Left lung (tissue), 10 donors: ENCODE data around the gene CLDN24. TPM values are rescaled to one million over a fixed set of nuclear protein-coding genes. Genes with fewer than 3 reads are reported as not detected.

Experiments used
- ATAC-seq: fragments of 200-7000 bp; cut with Tn5 transposase; one replicate; pipeline ENCODE4 v1.9.1; 2020; ENCODE audit warnings: moderate library complexity
- DNase-seq, 4 donors: peaks; one replicate each; pipeline ENCODE4 v3.0.0-alpha.2; 2013 to 2020
- H3K27ac ChIP-seq, 2 donors: fragments of 200-600 bp; sonication (generic) in 1 of 2; one replicate each; pipeline versions ENCODE4 v1.5.0 to v1.8.0; 2020 to 2021
- H3K27me3 ChIP-seq, 2 donors: fragments of 200-600 bp; sonication (generic) in 1 of 2; one replicate each; pipeline versions ENCODE4 v1.5.0 to v1.8.0; 2020 to 2021
- H3K36me3 ChIP-seq, 2 donors: fragments of 200-600 bp; sonication (generic) in 1 of 2; one replicate each; pipeline versions ENCODE4 v1.5.0 to v1.8.0; 2020 to 2021
- H3K4me1 ChIP-seq, 2 donors: fragments of 200-600 bp; one replicate each; pipeline ENCODE4 v1.8.0; 2021
- H3K4me3 ChIP-seq, 2 donors: fragments of 200-600 bp; sonication (generic) in 1 of 2; one replicate each; pipeline versions ENCODE4 v1.5.0 to v1.8.0; 2020 to 2021; ENCODE audit warnings: mild to moderate bottlenecking in 1 of 2
- H3K9me3 ChIP-seq, 2 donors: fragments of 200-600 bp; sonication (generic) in 1 of 2; one replicate each; pipeline versions ENCODE4 v1.5.0 to v1.8.0; 2020 to 2021
- CTCF ChIP-seq, 2 donors: fragments of 200-600 bp; sonication (generic) in 1 of 2; IDR thresholded peaks; one replicate each; pipeline versions ENCODE4 v1.5.0 to v1.8.0; 2021; ENCODE audit warnings: antibody characterized with exemption in 2 of 2
- intact Hi-C, 2 donors: fragments of 100-400 bp; cut with DNase I; formaldehyde crosslinking; loops; one replicate each; pipeline versions ENCODE4 v1.11.2 to v1.14.2; 2022
- polyA plus RNA-seq, 6 donors: library from polyadenylated mRNA; unstranded; fragments of 120-200 nt; gene quantifications; one replicate each; pipeline ENCODE4 v1.2.1, GENCODE V29; 2013; ENCODE audit not compliant: insufficient read length in 6 of 6
- total RNA-seq, 2 donors: library from RNA; stranded (reverse); fragmentation: NEBNext Ultra II Directional; extraction: Animal tissue kit (Norgen Biotek cat#: 25700); gene quantifications; one replicate each; pipeline ENCODE4 v1.2.1, GENCODE V29; 2021
- donor health status: DM: no; HTN: yes; CAD: no.
- donor health status: DM: no; HTN: no; CAD: no.

CLDN24 gene
- total and polyA plus RNA-seq, 8 donors: 0.25 to 0.53 TPM; not detected in 6

GRCh38 chr4:183276106-183276505 lies 46.1 kb downstream of the CLDN24 start:
- ATAC-seq: no peak
- no peak for DNase-seq
- Histone ChIP-seq H3K9me3 (peaks cover 0 to 29% of the 10 kb centered on the region in 2 donors), H3K4me3 (no peak overlapping the region), H3K27ac (no peak overlapping the region), H3K4me1 (no peaks in the 10 kb centered on the region), H3K27me3 (no peaks in the 10 kb centered on the region), H3K36me3 (peaks cover 0 to 44% of the 10 kb centered on the region in 2 donors)
- intact Hi-C loops: no loop called here
- TF ChIP-seq CTCF (IDR thresholded peaks at IDR 0.05): no peak

GRCh38 chr4:183272384-183272783 lies 49.8 kb downstream of the CLDN24 start:
- Histone ChIP-seq H3K27ac (no peak overlapping the region), H3K9me3 (peaks cover 0 to 29% of the 10 kb centered on the region in 2 donors), H3K27me3 (no peaks in the 10 kb centered on the region), H3K4me1 (no peaks in the 10 kb centered on the region), H3K4me3 (no peak overlapping the region), H3K36me3 (peaks cover 0 to 53% of the 10 kb centered on the region in 2 donors)
- DNase-seq (no peak), ATAC-seq (no peak)
- intact Hi-C loops: no loop called here
- TF ChIP-seq CTCF (IDR thresholded peaks at IDR 0.05): no peak

Other genes with a start within 250 kb of the CLDN24 start
- 10 to 100 TPM; 55.4 to 96.9 TPM for gene WWC2, start 223.2 kb downstream of the CLDN24 start, total RNA-seq
- gene WWC2, start 223.2 kb downstream of the CLDN24 start, polyA plus RNA-seq: 10 to 100 TPM; 39.6 to 68.1 (median 48.1) TPM
- not detected for gene CLDN22, start 2.1 kb downstream of the CLDN24 start, total RNA-seq
- under 1 TPM in 5 of 6 donors, not detected in 1; 0.45 to 0.74 (median 0.60) TPM for gene CLDN22, start 2.1 kb downstream of the CLDN24 start, polyA plus RNA-seq
- 10 to 100 TPM; 10.1 to 14.4 TPM for gene CDKN2AIP, start 122.2 kb upstream of the CLDN24 start, total RNA-seq
- gene CDKN2AIP, start 122.2 kb upstream of the CLDN24 start, polyA plus RNA-seq: 10 to 100 TPM; 27.2 to 33.3 (median 31.2) TPM
- gene ING2, start 182.6 kb upstream of the CLDN24 start, total RNA-seq: 1 to 10 TPM; 9.3 to 9.8 TPM
- gene ING2, start 182.6 kb upstream of the CLDN24 start, polyA plus RNA-seq: 10 to 100 TPM; 21.6 to 29.4 (median 24.7) TPM